OCI-LY3 (cell line): ENCODE measurements around the gene DAP3.

Source experiments
- H2AFZ ChIP-seq: fragments of 200-600, 300-600 bp; shearing (Covaris generic); 2 replicates; pipeline ENCODE4 v1.6.0; 2014; ENCODE audit warnings: antibody characterized with exemption, low read depth, low read length
- H3K27ac ChIP-seq: fragments of 200-600, 300-600 bp; sonication (generic); 2 replicates; pipeline ENCODE4 v1.5.1; 2014; ENCODE audit warnings: mild to moderate bottlenecking, low read length, moderate library complexity, mixed read lengths
- H3K27me3 ChIP-seq: fragments of 200-600, 300-600 bp; sonication (generic); 2 replicates; pipeline ENCODE4 v1.6.1; 2014; ENCODE audit warnings: low read depth, low read length, mixed read lengths
- H3K36me3 ChIP-seq: fragments of 200-600, 300-600 bp; sonication (generic); replicated peaks from 2 replicates; pipeline ENCODE3; 2014; ENCODE audit warnings: low read depth, low read length, mixed read lengths
- H3K4me1 ChIP-seq: fragments of 300-600, 200-600 bp; sonication (generic); 2 replicates; pipeline ENCODE4 v1.6.1; 2014; ENCODE audit warnings: low read length, mixed read lengths
- H3K4me2 ChIP-seq: fragments of 200-600, 300-600 bp; sonication (generic); 2 replicates; pipeline ENCODE4 v1.6.1; 2014; ENCODE audit warnings: low read length, mixed read lengths
- H3K4me3 ChIP-seq: fragments of 300-600, 200-600 bp; sonication (generic); 2 replicates; pipeline ENCODE4 v1.5.1; 2014; ENCODE audit warnings: antibody characterized with exemption, mild to moderate bottlenecking, low read length, moderate library complexity
- H3K79me2 ChIP-seq: fragments of 300-600, 200-600 bp; shearing (Covaris generic); 2 replicates; pipeline ENCODE4 v1.6.1; 2014; ENCODE audit warnings: mild to moderate bottlenecking, low read length, mixed read lengths
- H3K9ac ChIP-seq: fragments of 300-600, 200-600 bp; shearing (Covaris generic); 2 replicates; pipeline ENCODE4 v1.6.0; 2014; ENCODE audit warnings: mild to moderate bottlenecking, low read length, moderate library complexity
- H3K9me3 ChIP-seq: fragments of 200-600, 300-600 bp; shearing (Covaris generic); 2 replicates; pipeline ENCODE4 v1.6.1; 2014; ENCODE audit warnings: low read length, mixed read lengths; ENCODE audit not compliant: insufficient read depth
- H4K20me1 ChIP-seq: fragments of 200-600, 300-600 bp; sonication (generic); 2 replicates; pipeline ENCODE4 v1.6.1; 2016; ENCODE audit warnings: low read length, mixed read lengths; ENCODE audit not compliant: insufficient read depth
- CTCF ChIP-seq: fragments of 200-600, 300-600 bp; sonication (generic); IDR thresholded peaks from 2 replicates; pipeline ENCODE4 v1.5.1; 2014; ENCODE audit warnings: antibody characterized with exemption, low read length, low read depth
- EZH2phosphoT487 ChIP-seq: fragments of 200-600 bp; shearing (Covaris generic); IDR thresholded peaks from 2 replicates; pipeline ENCODE4 v1.6.1; 2018; ENCODE audit warnings: antibody characterized with exemption, mixed run types, low read depth

The DAP3 gene

GRCh38 chr1:155691992-155692528 is 3.2 kb downstream of the DAP3 start:
- Histone ChIP-seq H4K20me1 (peaks cover 17% of the 10 kb centered on the region), H3K9ac (no peak overlapping the region), H3K27ac (no peak overlapping the region), H3K36me3 (peaks cover 44% of the 10 kb centered on the region), H3K4me2 (no peak overlapping the region), H2AFZ (no peak overlapping the region), H3K9me3 (no peaks in the 10 kb centered on the region), H3K4me1 (peaks cover 8% of the 10 kb centered on the region), H3K27me3 (no peaks in the 10 kb centered on the region), H3K79me2 (peaks cover 98% of the 10 kb centered on the region), H3K4me3 (no peak overlapping the region)
- no peak for TF ChIP-seq EZH2phosphoT487
- no peak for TF ChIP-seq CTCF

- H4K20me1 ChIP-seq: peaks cover 21% of the 10 kb centered on the region
- no peaks in the 10 kb centered on the region for H3K9me3 ChIP-seq
- H3K4me1 ChIP-seq: peaks cover 8% of the 10 kb centered on the region
- TF ChIP-seq EZH2phosphoT487: no peak
- TF ChIP-seq CTCF: no peak
- no peak overlapping the region for H2AFZ ChIP-seq
- no peak overlapping the region for H3K9ac ChIP-seq
- H3K4me3 ChIP-seq: no peak overlapping the region
- no peak overlapping the region for H3K27ac ChIP-seq
- no peak overlapping the region for H3K4me2 ChIP-seq
- peaks cover 100% of the 10 kb centered on the region for H3K79me2 ChIP-seq
- H3K27me3 ChIP-seq: no peaks in the 10 kb centered on the region
- peaks cover 52% of the 10 kb centered on the region for H3K36me3 ChIP-seq
These were observed 5.3 kb downstream of the DAP3 start for GRCh38 chr1:155694167-155694566.

- Histone ChIP-seq H3K4me3 (no peak overlapping the region), H3K9me3 (no peaks in the 10 kb centered on the region), H3K27ac (no peak overlapping the region), H2AFZ (no peak overlapping the region), H3K36me3 (peaks cover 56% of the 10 kb centered on the region), H3K9ac (no peak overlapping the region), H3K4me1 (peaks cover 3% of the 10 kb centered on the region), H3K27me3 (no peaks in the 10 kb centered on the region), H3K4me2 (no peak overlapping the region), H4K20me1 (peaks cover 21% of the 10 kb centered on the region), H3K79me2 (peaks cover 100% of the 10 kb centered on the region)
- TF ChIP-seq CTCF (no peak), EZH2phosphoT487 (no peak)
These were observed 6.2 kb downstream of the DAP3 start for GRCh38 chr1:155695072-155695471.

GRCh38 chr1:155695608-155696007 is 6.7 kb downstream of the DAP3 start:
- TF ChIP-seq EZH2phosphoT487 (no peak), CTCF (no peak)

More at GRCh38 chr1:155695608-155696007, 6.7 kb downstream of the DAP3 start:
- Histone ChIP-seq H4K20me1 (peaks cover 21% of the 10 kb centered on the region), H3K4me1 (no peaks in the 10 kb centered on the region), H3K36me3 (peaks cover 50% of the 10 kb centered on the region), H3K9ac (no peak overlapping the region), H3K27ac (no peak overlapping the region), H3K4me2 (no peak overlapping the region), H3K4me3 (no peak overlapping the region), H2AFZ (no peak overlapping the region), H3K9me3 (no peaks in the 10 kb centered on the region), H3K27me3 (no peaks in the 10 kb centered on the region), H3K79me2 (peaks cover 99% of the 10 kb centered on the region)
